Measurements from ENCODE around the gene CDH23. TPM values are rescaled to one million over a fixed set of nuclear protein-coding genes. Genes with fewer than 3 reads are reported as not detected.

CDH23 gene
- total RNA-seq, 1 experiment from 2014 or later = 0.02 TPM

- H3K27me3 Mint-ChIP-seq (ENCODE audit: insufficient read depth, unreplicated experiment) = peaks cover 7% of the 10 kb centered on the region
- no peak for DNase-seq (ENCODE audit: unreplicated experiment)
- H3K27ac Mint-ChIP-seq (ENCODE audit: low read depth, unreplicated experiment) = no peak overlapping the region
- BruUV-seq (replicated peaks) = no TSS peak
- no peak overlapping the region for H3K4me3 Mint-ChIP-seq (ENCODE audit: unreplicated experiment)
- CTCF ChIA-PET = interaction anchor here (0.6 kb wide), 2 partner anchors 72 to 657 kb away, joined by 3 read pairs; no protein-coding TSS in a partner anchor
- H3K36me3 Mint-ChIP-seq (ENCODE audit: insufficient read depth, unreplicated experiment) = no peaks in the 10 kb centered on the region
- TF ChIP-seq CTCF (IDR thresholded peaks at IDR 0.05; ENCODE audit: unreplicated experiment) = no peak
- H3K9me3 Mint-ChIP-seq (ENCODE audit: unreplicated experiment) = no peaks in the 10 kb centered on the region
- POLR2A ChIA-PET = no interaction called here
- no peaks in the 10 kb centered on the region for H3K4me1 Mint-ChIP-seq (ENCODE audit: insufficient read depth, unreplicated experiment)
- intact Hi-C loops (cut with micrococcal nuclease) = no loop called here
These were observed 402.4 kb downstream of the CDH23 start for GRCh38 chr10:71799112-71799511.

- TF ChIP-seq CTCF (IDR thresholded peaks at IDR 0.05; ENCODE audit: unreplicated experiment) = no peak
- peak; percentile 12 for DNase-seq (ENCODE audit: unreplicated experiment)
- Mint-ChIP-seq H3K36me3 (ENCODE audit: insufficient read depth, unreplicated experiment) (no peaks in the 10 kb centered on the region), H3K27me3 (ENCODE audit: insufficient read depth, unreplicated experiment) (peaks cover 6% of the 10 kb centered on the region), H3K4me3 (ENCODE audit: unreplicated experiment) (no peak overlapping the region), H3K9me3 (ENCODE audit: unreplicated experiment) (no peaks in the 10 kb centered on the region), H3K4me1 (ENCODE audit: insufficient read depth, unreplicated experiment) (no peaks in the 10 kb centered on the region), H3K27ac (ENCODE audit: low read depth, unreplicated experiment) (no peak overlapping the region)
- intact Hi-C loops (cut with micrococcal nuclease) = no loop called here
- no TSS peak for BruUV-seq (replicated peaks)
- ChIA-PET POLR2A (no interaction called here), CTCF (interaction anchor here (0.6 kb wide), 1 partner anchor 73 kb away, joined by 3 read pairs; no protein-coding TSS in a partner anchor)
These were observed 403.1 kb downstream of the CDH23 start for GRCh38 chr10:71799608-71800453.

GRCh38 chr10:71801361-71801760, 404.6 kb downstream of the CDH23 start:
- Mint-ChIP-seq H3K9me3 (ENCODE audit: unreplicated experiment) (no peaks in the 10 kb centered on the region), H3K4me1 (ENCODE audit: insufficient read depth, unreplicated experiment) (no peaks in the 10 kb centered on the region), H3K36me3 (ENCODE audit: insufficient read depth, unreplicated experiment) (no peaks in the 10 kb centered on the region), H3K27ac (ENCODE audit: low read depth, unreplicated experiment) (no peak overlapping the region), H3K27me3 (ENCODE audit: insufficient read depth, unreplicated experiment) (peaks cover 15% of the 10 kb centered on the region), H3K4me3 (ENCODE audit: unreplicated experiment) (no peak overlapping the region)
- no TSS peak for BruUV-seq (replicated peaks)
- intact Hi-C loops (cut with micrococcal nuclease) = no loop called here
- no peak for TF ChIP-seq CTCF (IDR thresholded peaks at IDR 0.05; ENCODE audit: unreplicated experiment)
- ChIA-PET CTCF (no interaction called here), POLR2A (no interaction called here)
- DNase-seq (ENCODE audit: unreplicated experiment) = no peak

GRCh38 chr10:71802235-71802634, 405.5 kb downstream of the CDH23 start:
- Mint-ChIP-seq H3K36me3 (ENCODE audit: insufficient read depth, unreplicated experiment) (no peaks in the 10 kb centered on the region), H3K27ac (ENCODE audit: low read depth, unreplicated experiment) (no peak overlapping the region), H3K9me3 (ENCODE audit: unreplicated experiment) (no peaks in the 10 kb centered on the region), H3K4me1 (ENCODE audit: insufficient read depth, unreplicated experiment) (no peaks in the 10 kb centered on the region), H3K27me3 (ENCODE audit: insufficient read depth, unreplicated experiment) (peaks cover 15% of the 10 kb centered on the region), H3K4me3 (ENCODE audit: unreplicated experiment) (no peak overlapping the region)
- no peak for DNase-seq (ENCODE audit: unreplicated experiment)
- ChIA-PET POLR2A (no interaction called here), CTCF (no interaction called here)
- no peak for TF ChIP-seq CTCF (IDR thresholded peaks at IDR 0.05; ENCODE audit: unreplicated experiment)
- BruUV-seq (replicated peaks) = no TSS peak
- intact Hi-C loops (cut with micrococcal nuclease) = no loop called here
